Stimulated activated CD8-positive, alpha-beta memory T cell treated with anti-CD3 and anti-CD28 coated beads, Interleukin-4, amount 100 ng/mL, for 4 hours (primary cell): Measurements from ENCODE around the gene SP2.

Experiments used
- DNase-seq, 2 donors: peaks; one replicate each; pipeline ENCODE4 v3.0.0-alpha.2; 2020; ENCODE audit warnings: low read depth in 2 of 2, low spot score in 1 of 2

Gene SP2

GRCh38 chr17:47870056-47870455 lies 26.0 kb upstream of the SP2 start:
- no peak for DNase-seq

- no peak for DNase-seq
These were observed 25.0 kb upstream of the SP2 start for GRCh38 chr17:47871048-47871447.

DNA sequence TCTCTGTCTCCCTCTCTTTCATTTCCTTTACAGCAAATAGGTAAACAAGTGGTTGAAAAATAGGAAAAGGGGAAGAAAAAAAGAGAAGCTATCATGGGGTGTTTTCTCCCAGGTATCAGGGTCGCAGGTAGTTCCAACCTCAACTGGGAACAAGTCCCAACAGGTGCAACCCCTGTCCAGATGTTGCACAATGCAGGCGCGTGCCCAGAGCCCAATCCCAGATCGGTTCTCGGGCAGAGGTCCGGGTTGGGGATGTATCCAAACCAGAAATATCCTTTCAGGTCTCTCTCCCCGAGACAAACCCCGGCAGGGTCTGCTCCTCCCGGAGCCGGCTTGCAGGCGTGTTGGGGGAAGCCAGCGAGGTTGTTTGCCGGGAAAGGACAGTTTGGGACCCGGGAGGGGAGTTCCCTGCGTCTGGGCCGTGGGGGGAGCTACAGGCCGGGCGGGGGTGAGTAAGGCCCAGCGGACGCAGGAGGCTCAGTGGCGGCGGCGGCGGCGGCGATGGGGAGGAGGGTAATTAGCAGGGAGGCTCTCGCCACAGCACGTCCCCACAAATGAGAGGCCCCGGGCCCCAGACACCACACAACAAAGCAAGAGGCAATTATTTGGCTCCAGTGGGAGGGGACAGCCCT lies 23.9 kb upstream of the SP2 start:
- DNase-seq: no peak

- no peak for DNase-seq
These were observed 23.3 kb upstream of the SP2 start for GRCh38 chr17:47872651-47873161.

DNA sequence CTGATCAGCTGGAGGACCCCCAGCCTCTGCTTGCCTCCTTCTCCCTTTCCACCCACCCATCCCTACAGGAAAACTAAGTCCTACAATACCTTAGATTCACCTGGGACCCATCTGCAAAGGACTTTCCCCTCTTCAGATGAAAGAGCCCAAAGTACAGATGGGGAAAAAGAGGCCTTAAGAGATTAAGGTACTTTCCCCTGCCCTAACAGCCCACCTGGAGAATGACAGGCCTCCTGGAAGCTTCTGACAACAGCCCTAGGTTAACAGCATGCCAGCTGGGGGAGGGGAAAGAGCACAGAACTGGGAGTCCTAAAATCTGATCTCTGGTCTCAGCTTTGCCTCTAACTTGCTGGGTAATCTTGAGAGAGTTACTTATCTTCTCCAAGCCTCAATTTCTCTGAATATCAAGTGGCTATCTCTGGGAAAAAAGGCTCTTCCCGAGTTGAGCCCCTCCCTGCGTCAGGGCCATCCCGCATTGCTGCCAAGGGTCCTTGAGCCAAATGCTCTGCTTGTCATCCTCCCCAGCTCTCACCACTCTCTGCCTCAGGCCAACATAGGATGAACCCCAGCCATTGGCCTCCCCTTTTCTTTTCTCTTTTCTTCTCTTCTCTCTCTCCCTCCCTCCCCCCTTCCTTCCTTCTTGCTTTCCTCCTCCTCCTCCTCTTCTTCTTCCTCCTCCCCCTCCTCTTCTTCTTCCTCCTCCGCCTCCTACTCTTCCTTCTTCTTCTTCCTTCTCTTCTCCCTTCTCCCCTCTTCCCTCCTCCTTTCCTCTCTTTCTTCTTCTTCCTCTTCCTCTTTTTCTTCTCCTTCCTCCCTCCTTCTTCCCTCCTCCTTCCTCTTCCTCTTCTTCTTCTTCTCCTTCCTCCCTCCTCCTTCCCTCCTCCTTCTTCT lies 22.6 kb upstream of the SP2 start:
- DNase-seq: no peak

GRCh38 chr17:47875011-47875985 lies 20.7 kb upstream of the SP2 start:
- DNase-seq: no peak

- no peak for DNase-seq
These were observed 18.5 kb upstream of the SP2 start for GRCh38 chr17:47877368-47878034.

GRCh38 chr17:47878203-47879027 lies 17.6 kb upstream of the SP2 start:
- no peak for DNase-seq

GRCh38 chr17:47879028-47879585 lies 16.9 kb upstream of the SP2 start:
- no peak for DNase-seq

- DNase-seq: no peak
These were observed 16.1 kb upstream of the SP2 start for GRCh38 chr17:47879776-47880454.

GRCh38 chr17:47882247-47882646 lies 13.8 kb upstream of the SP2 start:
- DNase-seq: no peak

DNA sequence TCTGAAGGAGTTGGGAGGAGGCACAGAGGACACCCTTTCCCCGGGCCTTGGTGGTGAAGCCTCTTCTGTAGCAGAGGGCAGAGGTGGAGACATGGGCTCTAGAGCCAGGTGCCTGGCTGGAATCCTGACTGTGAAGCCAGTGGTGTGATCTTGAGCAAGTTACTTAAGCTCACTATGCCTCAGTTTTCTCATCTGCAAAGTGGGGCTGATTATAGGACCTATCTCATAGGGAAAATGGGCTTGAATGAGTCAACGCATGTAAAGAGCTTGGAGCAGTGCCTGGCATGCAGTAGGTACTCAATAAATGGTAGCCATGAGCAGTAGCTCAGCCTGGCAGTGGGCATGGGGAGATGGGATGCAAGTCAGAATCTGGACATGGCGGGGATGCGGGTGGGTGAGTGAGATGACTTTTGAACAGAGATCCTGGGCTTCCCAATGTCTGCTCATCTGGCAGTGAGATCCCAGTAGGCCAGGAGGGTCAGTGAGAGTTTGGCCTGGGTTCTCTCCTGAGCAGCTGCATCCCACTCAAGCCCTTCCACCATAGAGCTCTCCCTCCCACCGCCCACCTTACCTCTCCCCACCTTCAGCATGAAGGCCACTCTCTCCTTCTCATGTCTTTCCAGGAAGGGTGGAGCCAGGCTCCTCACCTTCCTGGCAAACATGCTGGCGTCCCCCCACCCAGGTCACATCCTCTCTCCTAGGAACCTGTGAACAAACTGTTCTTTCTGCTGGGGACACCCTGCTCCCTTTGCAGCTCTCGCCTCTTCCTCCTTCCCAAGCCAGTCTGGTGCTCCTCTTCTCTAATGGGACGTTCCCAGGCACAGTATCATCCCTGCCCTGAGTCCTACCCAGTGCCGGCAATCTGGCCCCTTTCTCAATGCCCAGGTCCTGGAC lies 13.1 kb upstream of the SP2 start:
- DNase-seq: no peak

DNA sequence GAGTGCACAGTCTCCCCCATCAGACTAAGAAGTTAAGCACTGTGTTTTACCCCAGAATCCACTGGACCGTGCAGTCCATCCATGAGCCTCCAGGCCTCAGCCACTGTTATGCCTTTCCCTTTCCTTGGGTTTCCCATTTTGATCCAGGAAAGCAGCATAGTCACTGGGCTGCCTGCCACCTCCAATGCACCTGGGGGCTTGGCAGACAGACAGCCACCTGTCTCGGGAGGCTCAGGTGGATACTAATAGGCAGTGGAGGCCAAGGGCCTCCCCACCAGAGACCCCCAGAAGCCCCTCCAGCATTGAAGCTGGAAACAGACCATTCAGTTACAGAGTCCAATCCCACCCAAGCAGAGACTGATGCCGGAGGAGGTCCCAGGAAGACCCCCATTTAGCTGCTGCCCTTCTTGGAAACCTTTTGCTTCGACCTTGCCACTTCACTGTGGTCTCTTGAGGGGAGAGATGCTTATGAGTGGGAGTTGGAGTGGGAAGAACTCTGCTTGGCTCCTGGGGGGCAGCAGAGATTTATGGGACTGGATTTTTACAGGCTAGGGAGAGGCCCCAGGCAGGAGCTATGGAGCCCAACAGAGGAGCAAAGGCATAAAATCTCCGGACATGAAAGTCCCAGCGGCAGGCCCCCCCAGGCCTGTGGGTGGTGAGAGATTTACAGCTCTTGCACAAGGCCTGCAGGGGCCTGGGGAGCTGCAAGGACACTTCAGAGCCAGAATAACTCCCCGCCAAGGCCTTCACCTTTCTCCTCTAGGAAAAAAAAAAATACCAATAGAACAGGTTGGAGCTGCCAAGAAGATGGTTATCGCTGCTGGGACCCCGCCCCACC lies 12.2 kb upstream of the SP2 start:
- no peak for DNase-seq

- no peak for DNase-seq
These were observed 11.7 kb upstream of the SP2 start for GRCh38 chr17:47884427-47884740.

- no peak for DNase-seq
These were observed 10.9 kb upstream of the SP2 start for GRCh38 chr17:47884905-47885730.

DNA sequence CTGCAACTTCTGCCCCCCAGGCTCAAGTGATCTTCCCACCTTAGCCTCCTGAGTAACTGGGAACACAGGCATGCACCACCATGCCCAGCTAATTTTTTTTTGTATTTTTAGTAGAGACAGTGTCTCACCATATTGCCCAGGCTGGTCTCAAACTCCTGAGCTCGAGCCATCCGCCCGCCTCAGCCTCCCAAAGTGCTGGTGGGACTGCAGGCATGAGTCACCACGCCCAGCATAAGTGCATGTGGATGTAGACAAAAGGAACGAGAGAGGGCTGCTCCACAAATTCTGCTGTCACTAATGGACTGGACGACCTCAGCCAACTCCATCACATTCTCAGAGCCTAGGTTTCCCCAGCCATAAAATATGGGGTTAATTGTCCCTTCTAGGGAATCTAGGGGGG lies 7.7 kb upstream of the SP2 start:
- DNase-seq: no peak
